HG03378 (cell line): ENCODE data around the gene OR51T1.

Source experiments
- ATAC-seq: cut with Tn5 transposase; IDR thresholded peaks from one replicate; pipeline ENCODE4 v1.9.1; 2021; ENCODE audit warnings: mild to moderate bottlenecking, moderate library complexity; ENCODE audit not compliant: unreplicated experiment

Gene OR51T1

DNA sequence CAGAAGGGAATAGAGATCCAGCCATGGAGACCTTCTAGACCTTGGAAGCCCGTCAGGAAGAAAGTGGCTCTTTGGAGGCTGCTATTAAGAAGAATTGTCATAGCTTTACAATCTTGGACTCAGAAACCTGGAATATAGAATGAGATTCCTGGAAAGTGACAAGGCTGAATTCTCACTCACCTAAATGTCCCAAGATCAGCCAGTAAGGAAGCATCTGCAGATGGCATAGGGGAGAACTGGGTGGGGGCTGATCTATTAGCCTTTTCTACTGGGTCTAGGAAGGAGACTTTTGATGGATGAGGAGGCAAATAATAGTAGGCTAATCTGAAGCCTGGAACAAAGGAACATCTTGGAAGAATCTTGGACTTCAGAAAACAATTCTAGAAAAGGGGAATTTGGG is 42.5 kb downstream of the OR51T1 start, which contains the start of gene OR51G1:
OR51G1 (minus strand) TSS at position 101 of the 400 bp plus-strand sequence; CDS start at position 101, 0 bp downstream.
- ATAC-seq: no peak

DNA sequence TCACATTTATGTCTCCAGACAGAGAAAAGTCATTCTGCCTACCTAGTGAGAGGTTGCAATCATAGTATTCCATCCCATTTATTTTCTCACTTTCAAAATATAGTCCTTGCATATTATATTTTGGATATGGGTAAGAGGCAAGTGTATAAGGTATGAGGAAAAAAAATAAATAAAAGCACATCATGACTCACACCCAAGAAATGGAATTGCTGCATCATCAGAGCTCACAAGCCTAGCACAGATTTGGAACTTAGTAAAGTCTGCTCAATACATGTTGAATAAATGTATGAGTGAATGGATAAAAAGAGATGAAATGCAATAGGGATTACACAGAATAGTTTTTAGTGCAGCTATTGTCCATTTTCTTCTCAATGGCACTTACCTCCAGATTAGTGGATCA is 44.9 kb downstream of the OR51T1 start:
- no peak for ATAC-seq
